Right lobe of liver (tissue), 4 donors: ENCODE results near the gene TSPAN5.

Experiments
- POLR2A ChIP-seq: fragments of 450-650 bp; IDR thresholded peaks from one replicate; pipeline ENCODE4 v1.6.1; 2017; ENCODE audit warnings: antibody characterized with exemption, mild to moderate bottlenecking
- TF ChIP-seq, protein P1 (sequence below), 4 donors: fragments of 200-600 bp in 3 of 4; fragments of 450-650 bp in 1 of 4; IDR thresholded peaks; one replicate each; pipeline versions ENCODE4 v1.5.1 to v1.8.0; 2016 to 2022; ENCODE audit warnings: antibody characterized with exemption in 4 of 4, mild to moderate bottlenecking in 2 of 4
- donor health status: DM: no; HTN: no; CAD: no.
- donor health status: DM: no; HTN: no; CAD: no.
- donor health status: DM: no; HTN: yes; CAD: no.

DNA sequence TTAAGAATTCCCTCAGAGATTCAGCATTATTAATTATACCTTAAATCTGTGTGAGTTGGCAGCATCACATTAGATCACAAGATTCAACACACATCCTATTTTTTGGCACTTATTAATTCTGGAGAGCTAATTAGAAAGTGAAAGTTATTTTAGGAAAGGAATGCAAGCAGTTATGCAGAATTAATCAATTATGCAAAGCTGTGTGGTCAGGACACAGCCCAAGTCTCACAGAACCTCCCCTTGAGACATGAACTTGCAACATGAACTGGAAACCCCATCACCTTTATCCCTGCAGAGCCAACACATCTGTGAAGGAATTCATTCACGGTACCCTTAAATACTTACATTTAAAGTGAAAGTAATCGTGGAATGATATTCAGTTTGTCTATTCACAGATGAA lies 80.5 kb downstream of the TSPAN5 start:
- TF ChIP-seq, protein P1, sequence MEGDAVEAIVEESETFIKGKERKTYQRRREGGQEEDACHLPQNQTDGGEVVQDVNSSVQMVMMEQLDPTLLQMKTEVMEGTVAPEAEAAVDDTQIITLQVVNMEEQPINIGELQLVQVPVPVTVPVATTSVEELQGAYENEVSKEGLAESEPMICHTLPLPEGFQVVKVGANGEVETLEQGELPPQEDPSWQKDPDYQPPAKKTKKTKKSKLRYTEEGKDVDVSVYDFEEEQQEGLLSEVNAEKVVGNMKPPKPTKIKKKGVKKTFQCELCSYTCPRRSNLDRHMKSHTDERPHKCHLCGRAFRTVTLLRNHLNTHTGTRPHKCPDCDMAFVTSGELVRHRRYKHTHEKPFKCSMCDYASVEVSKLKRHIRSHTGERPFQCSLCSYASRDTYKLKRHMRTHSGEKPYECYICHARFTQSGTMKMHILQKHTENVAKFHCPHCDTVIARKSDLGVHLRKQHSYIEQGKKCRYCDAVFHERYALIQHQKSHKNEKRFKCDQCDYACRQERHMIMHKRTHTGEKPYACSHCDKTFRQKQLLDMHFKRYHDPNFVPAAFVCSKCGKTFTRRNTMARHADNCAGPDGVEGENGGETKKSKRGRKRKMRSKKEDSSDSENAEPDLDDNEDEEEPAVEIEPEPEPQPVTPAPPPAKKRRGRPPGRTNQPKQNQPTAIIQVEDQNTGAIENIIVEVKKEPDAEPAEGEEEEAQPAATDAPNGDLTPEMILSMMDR (IDR thresholded peaks at IDR 0.05) = no peak
- no peak for TF ChIP-seq POLR2A
